Peyer's patch (tissue), 4 donors: ENCODE results near the gene PRSS21.

Experiments
- CTCF ChIP-seq, 6 experiments: fragments of 450-650 bp in 4 of 6; fragments of 200-600 bp in 2 of 6; sonication (generic) in 1 of 6; IDR thresholded peaks; one replicate each; pipeline ENCODE4 v1.5.1; 2017 to 2019; ENCODE audit warnings: antibody characterized with exemption in 6 of 6, mild to moderate bottlenecking in 3 of 6, moderate library complexity in 1 of 6
- POLR2A ChIP-seq, 2 donors: fragments of 450-650 bp; IDR thresholded peaks; one replicate each; pipeline ENCODE4 v1.5.1; 2017; ENCODE audit warnings: antibody characterized with exemption in 2 of 2, mild to moderate bottlenecking in 2 of 2, moderate library complexity in 2 of 2

GRCh38 chr16:2809149-2809760, 7.8 kb upstream of the PRSS21 start:
- TF ChIP-seq CTCF (IDR thresholded peaks at IDR 0.05) (no peak), POLR2A (IDR thresholded peaks at IDR 0.05) (no peak)
